Esophagus squamous epithelium (tissue), 4 donors: ENCODE data around the gene PRRC2B.

Experiments
- CTCF ChIP-seq, 6 experiments: fragments of 450-650 bp in 4 of 6; fragments of 200-600 bp in 2 of 6; sonication (generic) in 2 of 6; IDR thresholded peaks; one replicate each; pipeline ENCODE4 v1.5.1; 2016 to 2019; ENCODE audit warnings: antibody characterized with exemption in 6 of 6, mild to moderate bottlenecking in 4 of 6, moderate library complexity in 4 of 6
- POLR2A ChIP-seq, 4 donors: fragments of 450-650 bp; IDR thresholded peaks; one replicate each; pipeline ENCODE4 v1.6.1; 2017; ENCODE audit warnings: antibody characterized with exemption in 4 of 4, mild to moderate bottlenecking in 4 of 4, moderate library complexity in 3 of 4

GRCh38 chr9:131521203-131521602 lies 127.3 kb downstream of the PRRC2B start:
- no peak for TF ChIP-seq CTCF (IDR thresholded peaks at IDR 0.05)
- TF ChIP-seq POLR2A (IDR thresholded peaks at IDR 0.05): no peak
